Activated CD4-positive, alpha-beta T cell treated with anti-CD3 and anti-CD28 coated beads, Interleukin-2, amount 10 ng/mL, durations not matched to agents 7 days and 5 days (primary cell): ENCODE data around the gene TMIGD2. TPM values are rescaled to one million over a fixed set of nuclear protein-coding genes. Genes with fewer than 3 reads are reported as not detected.
"Not testable (repeated sequence)": the region's sequence is repeated elsewhere in the genome, so short reads cannot be mapped to it uniquely, and the experiment has no call there.

Experiments used
- CTCF ChIA-PET: fragments of 350-600 bp; sonication (Branson Sonifier 250); formaldehyde crosslinking; loops from one replicate; lab custom pipeline; 2021; ENCODE audit warnings: antibody characterized with exemption; lab: Charles Lee
- POLR2A ChIA-PET: fragments of 350-600 bp; sonication (Branson Sonifier 250); formaldehyde crosslinking; loops from one replicate; lab custom pipeline; 2021; ENCODE audit warnings: antibody characterized with exemption; lab: Charles Lee
- DNase-seq: peaks from one replicate; pipeline ENCODE4 v3.0.0-alpha.2; 2020
- H3K27ac Mint-ChIP-seq: one replicate; pipeline ENCODE4 v1.8.0; 2021; ENCODE audit warnings: mild to moderate bottlenecking, moderate library complexity, mixed read lengths
- H3K27me3 Mint-ChIP-seq: one replicate; pipeline ENCODE4 v1.8.0; 2021; ENCODE audit warnings: mixed read lengths
- H3K36me3 Mint-ChIP-seq: one replicate; pipeline ENCODE4 v1.8.0; 2021; ENCODE audit warnings: low read depth, mixed read lengths
- H3K4me1 Mint-ChIP-seq: one replicate; pipeline ENCODE4 v1.8.0; 2021; ENCODE audit warnings: mixed read lengths
- H3K4me3 Mint-ChIP-seq: one replicate; pipeline ENCODE4 v1.8.0; 2021; ENCODE audit warnings: mild to moderate bottlenecking, moderate library complexity, mixed read lengths
- H3K9me3 Mint-ChIP-seq: one replicate; pipeline ENCODE4 v1.8.0; 2021; ENCODE audit warnings: mixed read lengths
- total RNA-seq, 2 experiments: library from RNA; stranded (reverse); gene quantifications; one replicate each; pipeline ENCODE4 v1.2.3, GENCODE V29; 2021

Gene TMIGD2
- total RNA-seq, 2 experiments from 2014 or later: 45.4 to 48.7 TPM

GRCh38 chr19:4338441-4339355, 36.5 kb upstream of the TMIGD2 start, which contains the start of gene STAP2:
Gene STAP2 (minus strand): TSS chr19:4338827. CDS start chr19:4338753, 74 bp downstream.
- peak; percentile 44 for DNase-seq
- ChIA-PET CTCF (interaction anchor here (0.6 to 3.0 kb wide), 5 partner anchors 15 to 677 kb away, joined by 3 to 16 read pairs (median 3); partner anchors contain the start of gene SH3GL1), POLR2A (no interaction called here)
- peaks cover 33% of the 10 kb centered on the region for H3K4me1 Mint-ChIP-seq
- H3K27me3 Mint-ChIP-seq: no peaks in the 10 kb centered on the region
- H3K4me3 Mint-ChIP-seq: peak within 1 kb of the TSS; percentile 79
- peaks cover 4% of the 10 kb centered on the region for H3K36me3 Mint-ChIP-seq
- peak within 1 kb of the TSS; percentile 94 for H3K27ac Mint-ChIP-seq
- H3K9me3 Mint-ChIP-seq: peaks cover 7% of the 10 kb centered on the region

DNA sequence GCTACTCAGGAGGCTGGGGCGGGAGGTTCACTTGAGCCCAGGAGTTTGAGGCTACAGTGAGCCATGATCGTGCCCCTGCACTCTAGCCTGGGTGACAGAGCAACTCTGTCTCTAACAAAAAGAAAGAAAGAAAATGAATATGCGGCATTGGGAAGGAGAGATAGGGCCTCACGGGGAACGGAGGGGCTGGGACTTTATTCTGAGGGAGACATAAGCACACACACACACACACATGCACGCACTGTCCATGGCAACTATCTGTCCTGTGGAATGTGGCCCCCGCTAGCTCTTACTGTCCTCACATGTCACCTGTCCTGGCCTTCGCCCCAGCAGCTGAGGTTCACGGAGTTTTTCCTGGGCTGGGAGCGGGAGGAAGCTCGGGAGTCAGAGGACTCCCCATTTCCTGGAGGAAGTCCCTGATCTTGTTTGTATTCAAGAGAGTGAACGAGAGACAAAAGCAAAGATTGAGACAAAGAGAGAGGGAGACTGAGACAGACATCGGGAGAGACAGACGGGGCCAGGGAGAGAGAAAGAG, 35.8 kb upstream of the TMIGD2 start:
- Mint-ChIP-seq H3K9me3 (peaks cover 7% of the 10 kb centered on the region), H3K36me3 (peaks cover 4% of the 10 kb centered on the region), H3K4me1 (peaks cover 33% of the 10 kb centered on the region), H3K27me3 (no peaks in the 10 kb centered on the region), H3K27ac (peak overlapping the region; percentile 94), H3K4me3 (peak overlapping the region; percentile 79)
- ChIA-PET CTCF (interaction anchor here (0.6 to 3.0 kb wide), 3 partner anchors 15 to 198 kb away, joined by 3 to 16 read pairs (median 3); partner anchors contain the start of gene SH3GL1), POLR2A (no interaction called here)
- DNase-seq: no peak

- DNase-seq: no peak
- Mint-ChIP-seq H3K36me3 (peaks cover 4% of the 10 kb centered on the region), H3K27ac (no peak overlapping the region), H3K9me3 (peaks cover 7% of the 10 kb centered on the region), H3K27me3 (no peaks in the 10 kb centered on the region), H3K4me3 (no peak overlapping the region), H3K4me1 (peaks cover 20% of the 10 kb centered on the region)
- ChIA-PET POLR2A (no interaction called here), CTCF (interaction anchor here (0.7 kb wide), 1 partner anchor 113 kb away, joined by 3 read pairs; no protein-coding TSS in a partner anchor)
Observed at GRCh38 chr19:4334929-4335570, 32.9 kb upstream of the TMIGD2 start.

GRCh38 chr19:4329858-4330257, 27.7 kb upstream of the TMIGD2 start:
- Mint-ChIP-seq H3K27me3 (peaks cover 6% of the 10 kb centered on the region), H3K27ac (peak overlapping the region; percentile 22)

DNA sequence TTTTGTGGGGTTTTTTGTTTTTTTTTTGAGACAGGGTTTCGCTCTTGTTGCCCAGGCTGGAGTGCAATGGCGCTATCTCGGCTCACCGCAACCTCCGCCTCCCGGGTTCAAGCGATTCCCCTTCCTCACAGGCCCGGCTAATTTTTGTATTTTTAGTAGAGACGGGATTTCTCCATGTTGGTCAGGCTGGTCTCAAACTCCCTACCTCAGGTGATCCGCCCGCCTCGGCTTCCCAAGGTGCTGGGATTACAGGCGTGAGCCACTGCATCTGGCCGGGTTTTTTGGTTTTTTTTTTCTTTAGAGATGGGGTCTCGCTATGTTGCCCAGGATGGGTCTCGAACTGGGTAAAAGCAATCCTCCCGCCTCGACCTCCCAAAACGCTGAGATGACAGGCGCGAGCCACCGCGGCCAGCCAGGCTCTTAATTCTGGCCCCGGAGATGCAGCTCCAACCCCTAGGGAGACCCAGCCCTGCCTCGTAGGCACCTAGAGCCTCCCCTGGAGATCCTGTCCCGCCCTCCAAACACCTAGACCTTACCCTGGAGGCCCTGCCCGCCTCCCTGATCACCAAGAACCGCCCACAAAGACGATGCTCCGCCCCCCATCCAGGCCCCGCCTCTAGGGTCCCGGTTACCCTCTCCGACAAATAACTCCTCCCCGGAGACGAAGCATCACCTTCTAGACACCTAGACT, 26.9 kb upstream of the TMIGD2 start:
- Mint-ChIP-seq H3K4me3 (peak overlapping the region; percentile 83), H3K27ac (peak overlapping the region; percentile 95), H3K4me1 (peaks cover 27% of the 10 kb centered on the region)
- peak; percentile 38 for DNase-seq
- H3K36me3 Mint-ChIP-seq, POLR2A ChIA-PET, H3K27me3 Mint-ChIP-seq, H3K9me3 Mint-ChIP-seq: not testable (repeated sequence)
- CTCF ChIA-PET: interaction anchor here (4.0 kb wide), 1 partner anchor 13 kb away, joined by 16 read pairs; the partner anchor contains the start of gene MPND

More at GRCh38 chr19:4329858-4330257, 27.7 kb upstream of the TMIGD2 start:
- ChIA-PET CTCF (interaction anchor here (4.0 kb wide), 1 partner anchor 12 kb away, joined by 16 read pairs; the partner anchor contains the start of gene MPND), POLR2A (no interaction called here)
- peak overlapping the region; percentile 47 for H3K4me3 Mint-ChIP-seq
- DNase-seq: no peak
- H3K36me3 Mint-ChIP-seq: peaks cover 5% of the 10 kb centered on the region
- H3K9me3 Mint-ChIP-seq: peaks cover under 1% of the 10 kb centered on the region
- H3K4me1 Mint-ChIP-seq: peaks cover 27% of the 10 kb centered on the region

- Mint-ChIP-seq H3K4me1 (peaks cover 27% of the 10 kb centered on the region), H3K9me3 (no peaks in the 10 kb centered on the region), H3K27ac (peak overlapping the region; percentile 95), H3K27me3 (peaks cover 6% of the 10 kb centered on the region), H3K36me3 (peaks cover 5% of the 10 kb centered on the region), H3K4me3 (peak overlapping the region; percentile 83)
- ChIA-PET POLR2A (interaction anchor here (0.9 kb wide), 1 partner anchor 14 kb away, joined by 6 read pairs; no protein-coding TSS in a partner anchor), CTCF (interaction anchor here (1.1 kb wide), 1 partner anchor 9 kb away, joined by 4 read pairs; no protein-coding TSS in a partner anchor)
- DNase-seq: peak; percentile 98
Observed at GRCh38 chr19:4328243-4328990, 26.2 kb upstream of the TMIGD2 start.

- H3K27me3 Mint-ChIP-seq: peaks cover 6% of the 10 kb centered on the region
- H3K4me3 Mint-ChIP-seq: peak overlapping the region; percentile 83
- POLR2A ChIA-PET: interaction anchor here (0.9 kb wide), 1 partner anchor 15 kb away, joined by 6 read pairs; no protein-coding TSS in a partner anchor
- peaks cover 27% of the 10 kb centered on the region for H3K4me1 Mint-ChIP-seq
- no peak for DNase-seq
- H3K27ac Mint-ChIP-seq: peak overlapping the region; percentile 95
- H3K36me3 Mint-ChIP-seq: peaks cover 5% of the 10 kb centered on the region
- CTCF ChIA-PET: interaction anchor here (1.1 kb wide), 1 partner anchor 9 kb away, joined by 4 read pairs; no protein-coding TSS in a partner anchor
- H3K9me3 Mint-ChIP-seq: no peaks in the 10 kb centered on the region
Observed at GRCh38 chr19:4327877-4328242, 25.7 kb upstream of the TMIGD2 start.

DNA sequence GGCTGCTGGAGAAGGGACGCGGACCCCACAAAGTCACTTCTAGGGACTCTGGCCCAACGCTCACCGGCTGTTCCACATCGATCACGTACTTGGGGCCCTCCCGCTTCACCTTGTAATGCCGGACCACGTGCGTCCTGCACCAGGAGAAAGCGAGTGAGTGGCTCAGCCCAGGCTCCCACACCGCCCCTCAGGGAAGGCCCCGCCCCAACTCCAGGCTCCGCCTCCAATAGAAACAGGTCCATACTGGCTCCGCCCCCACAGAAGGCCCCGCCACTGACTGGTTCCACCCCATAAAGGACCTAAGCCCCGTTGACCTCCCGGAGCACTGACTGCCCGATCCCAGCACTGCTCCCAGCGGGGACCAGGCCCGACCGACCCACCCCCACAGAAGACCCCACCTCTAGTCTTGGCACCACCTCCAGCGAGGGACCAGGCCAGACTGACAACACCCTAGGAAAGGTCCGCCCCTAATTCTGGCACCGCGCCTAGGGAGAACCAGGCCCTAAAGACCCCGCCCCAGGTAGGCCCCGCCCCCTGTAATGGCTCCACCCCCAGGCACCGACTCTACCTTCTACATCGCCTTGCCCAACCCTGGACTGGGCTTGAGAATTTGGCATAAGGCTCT, 25.2 kb upstream of the TMIGD2 start:
- H3K4me3 Mint-ChIP-seq: peak overlapping the region; percentile 83
- DNase-seq: peak; percentile 84
- H3K27me3 Mint-ChIP-seq: peaks cover 6% of the 10 kb centered on the region
- H3K27ac Mint-ChIP-seq: peak overlapping the region; percentile 95
- peaks cover 5% of the 10 kb centered on the region for H3K36me3 Mint-ChIP-seq
- H3K9me3 Mint-ChIP-seq: no peaks in the 10 kb centered on the region
- H3K4me1 Mint-ChIP-seq: peaks cover 27% of the 10 kb centered on the region
- ChIA-PET CTCF (interaction anchor here (1.1 kb wide), 1 partner anchor 8 kb away, joined by 4 read pairs; no protein-coding TSS in a partner anchor), POLR2A (interaction anchor here (0.9 kb wide), 1 partner anchor 15 kb away, joined by 6 read pairs; no protein-coding TSS in a partner anchor)

- Mint-ChIP-seq H3K9me3 (no peaks in the 10 kb centered on the region), H3K4me3 (peak overlapping the region; percentile 83), H3K36me3 (peaks cover 5% of the 10 kb centered on the region), H3K27me3 (peaks cover 6% of the 10 kb centered on the region), H3K27ac (no peak overlapping the region), H3K4me1 (peaks cover 27% of the 10 kb centered on the region)
- CTCF ChIA-PET: no interaction called here
- POLR2A ChIA-PET: no interaction called here
- no peak for DNase-seq
Observed at GRCh38 chr19:4326837-4327251, 24.7 kb upstream of the TMIGD2 start.

DNA sequence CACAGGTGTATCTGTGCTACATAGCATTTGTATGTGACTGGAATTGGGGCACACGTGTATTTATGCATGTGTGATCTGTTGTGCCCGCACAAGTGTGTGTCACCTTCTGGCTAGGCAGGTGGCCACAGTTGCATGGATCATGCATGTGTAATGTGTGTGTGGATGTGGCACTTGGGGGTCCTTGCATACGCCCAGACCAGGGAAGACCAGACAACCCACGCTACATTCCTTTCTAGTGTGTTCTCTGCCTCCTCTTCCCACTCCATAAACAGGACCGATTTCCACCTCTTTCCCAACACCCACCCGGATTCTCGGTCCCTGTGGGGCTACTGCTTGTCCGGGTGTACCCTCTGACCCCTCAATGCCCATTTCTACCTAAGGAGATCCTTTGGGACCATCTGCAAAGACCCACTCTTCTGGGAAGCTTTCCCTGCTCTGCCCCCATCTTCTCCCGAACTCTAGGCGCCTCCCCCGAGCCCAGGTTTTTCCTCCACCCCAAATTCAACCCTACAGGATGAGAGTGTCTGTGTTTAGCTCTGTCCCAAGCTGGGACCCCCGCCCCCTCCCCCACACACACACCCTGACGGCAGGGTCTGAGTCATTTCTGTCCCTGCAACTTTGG, 24.1 kb upstream of the TMIGD2 start:
- ChIA-PET CTCF (interaction anchor here (0.7 to 3.1 kb wide), 2 partner anchors 16 to 153 kb away, joined by 3 to 11 read pairs; partner anchors contain the start of gene MPND), POLR2A (no interaction called here)
- peak overlapping the region; percentile 44 for H3K4me3 Mint-ChIP-seq
- H3K9me3 Mint-ChIP-seq: no peaks in the 10 kb centered on the region
- H3K4me1 Mint-ChIP-seq: peaks cover 27% of the 10 kb centered on the region
- DNase-seq: no peak
- H3K36me3 Mint-ChIP-seq: peaks cover 5% of the 10 kb centered on the region
- H3K27ac Mint-ChIP-seq: no peak overlapping the region
- H3K27me3 Mint-ChIP-seq: peaks cover 6% of the 10 kb centered on the region
